HepG2 (cell line): ENCODE results near the gene FUT8. TPM values are rescaled to one million over a fixed set of nuclear protein-coding genes. Genes with fewer than 3 reads are reported as not detected.
A peak's percentile ranks its signal among the peaks of the same experiment; 100 is the strongest.

Source experiments
- CREBL2 ChIP-seq: sonication (generic); formaldehyde crosslinking; IDR thresholded peaks from 2 replicates; pipeline ENCODE4 v1.8.1; 2023; ENCODE audit warnings: missing genetic modification reagents, mild to moderate bottlenecking, borderline replicate concordance
- HMGA1 ChIP-seq: sonication (generic); formaldehyde crosslinking; conservative IDR thresholded peaks from 2 replicates; pipeline ENCODE4 v1.4.0; 2020; ENCODE audit warnings: missing genetic modification reagents
- KIAA2018 ChIP-seq: sonication (generic); formaldehyde crosslinking; IDR thresholded peaks from 2 replicates; pipeline ENCODE4 v1.5.0; 2020; ENCODE audit warnings: mild to moderate bottlenecking, missing genetic modification reagents, borderline replicate concordance
- MIER3 ChIP-seq: IDR thresholded peaks from 2 replicates; pipeline ENCODE4 v1.6.1; 2016; ENCODE audit warnings: missing compliant biosample characterization, borderline replicate concordance
- NRL ChIP-seq: sonication (generic); formaldehyde crosslinking; IDR thresholded peaks from 2 replicates; pipeline ENCODE4 v1.5.0; 2020; ENCODE audit warnings: missing genetic modification reagents, mild to moderate bottlenecking, moderate library complexity, borderline replicate concordance
- POLR2AphosphoS5 ChIP-seq: IDR thresholded peaks from 2 replicates; pipeline ENCODE4 v1.6.1; 2012; ENCODE audit warnings: low read depth, low read length
- SNRNP70 ChIP-seq: fragments of 200-400 bp; formaldehyde crosslinking; IDR thresholded peaks from 2 replicates; pipeline ENCODE4 v1.6.1; 2017; ENCODE audit warnings: mild to moderate bottlenecking, low read depth, low read length, moderate library complexity
- SRF ChIP-seq: IDR thresholded peaks from 2 replicates; pipeline ENCODE4 v1.6.1; 2011; ENCODE audit warnings: mild to moderate bottlenecking, low read depth, low read length, moderate library complexity
- ZBTB14 ChIP-seq: sonication (generic); formaldehyde crosslinking; IDR thresholded peaks from 2 replicates; pipeline ENCODE4 v1.4.0; 2020; ENCODE audit warnings: missing genetic modification reagents
- ZNF253 ChIP-seq: sonication (generic); formaldehyde crosslinking; IDR thresholded peaks from 2 replicates; pipeline ENCODE4 v1.8.0; 2022; ENCODE audit warnings: mild to moderate bottlenecking, missing genetic modification reagents, borderline replicate concordance
- ZNF292 ChIP-seq: sonication (generic); formaldehyde crosslinking; IDR thresholded peaks from 2 replicates; pipeline ENCODE4 v1.8.1; 2022; ENCODE audit warnings: mild to moderate bottlenecking, low read depth, missing genetic modification reagents, borderline replicate concordance
- ZNF496 ChIP-seq: sonication (generic); formaldehyde crosslinking; IDR thresholded peaks from 2 replicates; pipeline ENCODE4 v1.8.1; 2023; ENCODE audit warnings: mild to moderate bottlenecking, moderate library complexity, missing genetic modification reagents; ENCODE audit not compliant: insufficient replicate concordance
- ZNF724P ChIP-seq: sonication (generic); formaldehyde crosslinking; IDR thresholded peaks from 2 replicates; pipeline ENCODE4 v1.8.0; 2022; ENCODE audit warnings: missing genetic modification reagents, borderline replicate concordance
- polyA plus RNA-seq, 8 experiments: library from polyadenylated mRNA; depleted of rRNA in 3 of 8; stranded (reverse) in 7 of 8; unstranded in 1 of 8; fragments of >200 nt; fragmentation: Illumina TruSeq in 4 of 8; extraction: Trizol in 4 of 8; gene quantifications; 2 replicates each; pipeline versions ENCODE4 v1.2.1 to v1.2.3, GENCODE V29; 2011 to 2016; ENCODE audit warnings: low read depth in 4 of 8, missing spikeins in 1 of 8, mixed read lengths in 1 of 8; ENCODE audit not compliant: insufficient read depth in 1 of 8
- total RNA-seq, 5 experiments: library from RNA; depleted of rRNA; stranded (reverse); fragments of >200 nt; fragmentation: Illumina TruSeq; extraction: Trizol; gene quantifications; 2 replicates each; pipeline ENCODE4 v1.2.3, GENCODE V29; 2016; ENCODE audit warnings: low read depth in 1 of 5
- TF ChIP-seq, protein P1 (sequence below): sonication (generic); formaldehyde crosslinking; IDR thresholded peaks from 2 replicates; pipeline ENCODE4 v1.8.0; 2022; ENCODE audit warnings: mild to moderate bottlenecking, missing genetic modification reagents, borderline replicate concordance
- TF ChIP-seq, protein P2 (sequence below): sonication (generic); formaldehyde crosslinking; IDR thresholded peaks from 2 replicates; pipeline ENCODE4 v1.5.0; 2020; ENCODE audit warnings: missing genetic modification reagents

The FUT8 gene
- total and polyA plus RNA-seq, 2 of the 13 experiments (the other 11 are each of a cell fraction or from before 2014, with no cell fraction given): 9.3 to 17.5 TPM

GRCh38 chr14:65412032-65412846, at the start of gene FUT8 (continued):
- TF ChIP-seq SNRNP70 (no peak), MIER3 (CRISPR knock-in tag) (peak; percentile 51; the same call in 1 of the 2 replicates), ZNF724P (CRISPR knock-in tag) (peak; percentile 76; the same call in 1 of the 2 replicates), ZNF253 (CRISPR knock-in tag) (no peak), SRF (no peak), ZNF496 (no peak), ZBTB14 (peak; percentile 94), CREBL2 (CRISPR knock-in tag) (no peak), NRL (peak; percentile 9; the same call in 1 of the 2 replicates), KIAA2018 (CRISPR knock-in tag) (no peak), HMGA1 (CRISPR knock-in tag) (no peak), ZNF292 (0 out of 2 replicates have a peak, but pooled peaks have one; percentile 10), POLR2AphosphoS5 (peak; percentile 47)
- TF ChIP-seq, protein P1, sequence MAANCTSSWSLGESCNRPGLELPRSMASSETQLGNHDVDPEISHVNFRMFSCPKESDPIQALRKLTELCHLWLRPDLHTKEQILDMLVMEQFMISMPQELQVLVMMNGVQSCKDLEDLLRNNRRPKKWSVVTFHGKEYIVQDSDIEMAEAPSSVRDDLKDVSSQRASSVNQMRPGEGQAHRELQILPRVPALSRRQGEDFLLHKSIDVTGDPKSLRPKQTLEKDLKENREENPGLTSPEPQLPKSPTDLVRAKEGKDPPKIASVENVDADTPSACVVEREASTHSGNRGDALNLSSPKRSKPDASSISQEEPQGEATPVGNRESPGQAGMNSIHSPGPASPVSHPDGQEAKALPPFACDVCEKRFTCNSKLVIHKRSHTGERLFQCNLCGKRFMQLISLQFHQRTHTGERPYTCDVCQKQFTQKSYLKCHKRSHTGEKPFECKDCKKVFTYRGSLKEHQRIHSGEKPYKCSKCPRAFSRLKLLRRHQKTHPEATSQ (CRISPR knock-in tag): 0 out of 2 replicates have a peak, but pooled peaks have one; percentile 50
- TF ChIP-seq, protein P2, sequence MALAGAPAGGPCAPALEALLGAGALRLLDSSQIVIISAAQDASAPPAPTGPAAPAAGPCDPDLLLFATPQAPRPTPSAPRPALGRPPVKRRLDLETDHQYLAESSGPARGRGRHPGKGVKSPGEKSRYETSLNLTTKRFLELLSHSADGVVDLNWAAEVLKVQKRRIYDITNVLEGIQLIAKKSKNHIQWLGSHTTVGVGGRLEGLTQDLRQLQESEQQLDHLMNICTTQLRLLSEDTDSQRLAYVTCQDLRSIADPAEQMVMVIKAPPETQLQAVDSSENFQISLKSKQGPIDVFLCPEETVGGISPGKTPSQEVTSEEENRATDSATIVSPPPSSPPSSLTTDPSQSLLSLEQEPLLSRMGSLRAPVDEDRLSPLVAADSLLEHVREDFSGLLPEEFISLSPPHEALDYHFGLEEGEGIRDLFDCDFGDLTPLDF (CRISPR knock-in tag): peak; percentile 5; the same call in 1 of the 2 replicates
